GM12873 (cell line): ENCODE results near the gene PPM1F.

Experiments used
- CTCF ChIP-seq: IDR thresholded peaks from 2 replicates; pipeline ENCODE4 v1.5.1; 2012; ENCODE audit warnings: low read depth, mild to moderate bottlenecking, moderate library complexity, low read length, control low read depth; ENCODE audit not compliant: insufficient read depth; ENCODE audit errors: missing control alignments

Gene PPM1F

GRCh38 chr22:21982338-21982965 is 29.8 kb upstream of the PPM1F start, which contains the start of gene TOP3B:
Gene TOP3B (minus strand): TSS chr22:21982787. CDS start chr22:21975709, 7,078 bp downstream.
- TF ChIP-seq CTCF = no peak

- TF ChIP-seq CTCF = no peak
Observed at GRCh38 chr22:21981874-21982273, 29.2 kb upstream of the PPM1F start.

- TF ChIP-seq CTCF = no peak
Observed at GRCh38 chr22:21980547-21980946, 27.9 kb upstream of the PPM1F start.

GRCh38 chr22:21978564-21979386 is 26.1 kb upstream of the PPM1F start:
- no peak for TF ChIP-seq CTCF

DNA sequence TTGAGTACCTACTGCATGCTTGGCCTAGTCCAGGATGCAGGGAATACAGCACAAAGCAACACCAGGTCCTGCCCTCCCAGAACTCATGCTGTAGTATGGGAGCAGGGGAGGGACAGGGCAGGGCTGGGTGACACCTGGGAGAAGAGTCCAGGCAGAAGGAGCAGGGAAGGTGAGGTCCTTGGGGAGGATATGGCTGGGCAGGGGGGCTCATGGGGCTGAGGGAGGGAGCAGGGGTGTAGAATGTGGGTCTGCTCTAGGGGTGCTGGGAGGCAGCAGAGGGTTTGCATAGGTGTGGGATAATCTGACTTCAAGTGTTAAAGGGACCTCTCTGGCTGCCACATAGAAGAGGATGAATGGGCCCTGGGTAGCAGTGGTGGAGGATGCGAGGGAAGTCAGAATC is 25.2 kb upstream of the PPM1F start:
- TF ChIP-seq CTCF = no peak

DNA sequence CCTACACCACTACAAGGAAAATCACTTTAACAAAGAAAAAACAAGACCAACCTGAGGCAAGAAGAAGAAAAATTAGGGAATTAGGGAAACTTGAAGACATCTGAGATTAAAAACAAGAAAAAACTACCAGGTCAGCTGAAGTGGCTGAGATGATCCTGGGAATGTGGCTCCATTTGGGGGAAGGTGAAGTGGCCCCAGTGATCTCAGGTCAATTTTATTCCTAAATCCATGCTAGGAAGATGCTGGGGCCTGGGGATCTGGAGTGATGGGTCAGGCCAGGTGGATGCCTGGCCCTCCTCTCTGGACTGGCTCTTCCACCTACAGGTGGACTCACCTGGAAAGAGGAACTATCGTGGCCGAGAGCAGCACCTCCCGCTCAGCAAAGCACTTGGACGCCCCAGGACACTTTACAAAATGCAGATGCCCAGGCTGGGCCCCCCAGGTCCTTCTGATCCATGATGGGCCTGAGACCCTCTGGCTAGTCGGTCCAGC is 23.3 kb upstream of the PPM1F start:
- TF ChIP-seq CTCF = no peak

GRCh38 chr22:21975273-21975672 is 22.6 kb upstream of the PPM1F start:
- no peak for TF ChIP-seq CTCF
